IPS-NIHi7 (cell line): ENCODE results near the gene THBD.

ENCODE experiments used
- DNase-seq: peaks from one replicate; pipeline ENCODE4 v3.0.0; 2012; ENCODE audit warnings: mixed read lengths; ENCODE audit errors: extremely low spot score

THBD gene

DNA sequence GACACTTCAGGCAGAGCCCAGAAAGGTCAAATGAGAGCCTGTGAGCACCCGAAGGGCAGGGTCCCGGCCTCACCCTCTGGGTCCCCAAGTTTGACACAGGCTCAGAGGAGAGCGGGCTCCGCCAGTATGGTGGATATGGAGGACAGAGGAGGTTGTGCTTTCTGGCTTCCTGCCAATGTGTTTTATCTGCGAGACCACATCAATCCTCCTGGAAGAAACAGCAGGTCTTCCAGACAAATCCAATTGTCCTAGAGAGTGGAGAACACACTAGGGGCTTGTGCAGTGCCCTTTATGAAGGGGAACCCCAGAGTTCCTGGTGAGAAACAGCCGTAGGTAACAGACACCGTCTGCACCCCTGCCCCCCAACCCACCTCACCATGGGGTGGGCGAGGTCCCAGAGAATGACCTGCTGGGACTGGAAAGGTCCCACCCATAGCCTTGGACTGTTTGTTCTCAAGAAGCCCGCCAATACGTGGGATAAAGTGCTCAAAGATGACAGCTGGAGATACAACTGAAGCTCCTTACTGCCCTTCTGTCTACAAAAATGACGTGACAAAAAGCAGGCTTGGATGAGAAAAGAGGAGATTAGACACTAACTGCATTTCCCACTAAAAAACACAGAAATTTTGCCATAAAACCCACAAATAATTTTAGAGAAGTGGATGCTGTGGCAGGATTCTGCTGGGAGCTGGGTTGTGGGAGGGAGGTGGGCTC, 38.3 kb downstream of the THBD start:
- no peak for DNase-seq

- no peak for DNase-seq
Measured at GRCh38 chr20:23010096-23010495, 39.4 kb downstream of the THBD start.

- no peak for DNase-seq
Measured at GRCh38 chr20:23009636-23010035, 39.8 kb downstream of the THBD start.

- DNase-seq = no peak
Measured at GRCh38 chr20:23008667-23009066, 40.8 kb downstream of the THBD start.

DNA sequence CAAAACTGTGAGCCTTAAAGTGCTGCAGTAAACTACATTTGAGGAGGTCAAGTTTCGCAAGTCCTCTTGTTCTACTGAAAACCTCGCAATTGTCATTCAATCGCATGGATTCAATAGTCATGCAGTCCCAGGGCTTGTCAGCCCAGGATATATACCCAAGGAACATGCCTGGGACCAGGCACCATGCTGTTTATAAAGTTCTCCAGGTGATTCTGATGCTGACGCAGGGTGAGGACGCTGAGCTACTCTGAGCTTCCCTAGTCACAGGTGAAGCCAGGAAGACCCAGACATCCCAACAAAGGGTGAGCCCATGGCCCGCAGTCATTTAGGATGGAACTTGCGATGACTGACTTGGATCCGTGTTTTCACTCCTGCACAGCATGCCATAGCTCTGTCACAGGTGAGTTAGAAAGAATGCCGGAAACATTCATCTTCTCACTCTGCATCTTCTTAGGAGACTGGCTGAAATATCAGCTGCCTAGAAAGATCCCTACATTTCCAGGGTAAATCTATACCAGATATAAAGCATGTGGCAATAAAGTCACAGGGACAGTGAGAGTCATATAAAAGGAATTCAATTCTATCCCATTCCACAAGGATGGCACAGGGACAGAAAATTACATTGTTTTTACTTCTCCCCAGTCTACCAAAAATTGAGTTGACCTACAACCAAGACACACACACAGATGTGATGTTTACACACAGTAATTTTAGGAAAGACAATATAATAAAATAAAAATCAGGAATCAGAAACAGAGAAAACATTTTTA, 41.4 kb downstream of the THBD start:
- no peak for DNase-seq

DNA sequence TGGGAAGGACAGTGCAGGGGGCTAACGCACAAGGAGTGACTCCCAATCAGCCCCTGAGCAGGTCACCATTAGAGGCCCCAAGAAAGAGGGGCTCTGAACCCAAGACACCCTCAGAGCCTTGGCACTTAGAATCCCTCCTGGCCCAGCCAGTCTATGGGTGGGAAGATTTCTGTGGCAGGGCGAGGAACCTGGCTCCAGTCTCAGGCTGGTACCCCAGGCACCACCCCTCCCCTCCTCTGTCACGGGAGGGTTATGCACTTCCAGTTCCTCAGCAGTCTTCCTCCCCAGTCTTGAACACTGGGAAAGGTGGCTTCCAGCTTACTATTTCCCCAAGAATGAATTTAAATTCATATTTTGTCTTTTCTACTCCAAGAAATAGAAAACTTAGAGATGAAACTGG, 42.0 kb downstream of the THBD start:
- no peak for DNase-seq

GRCh38 chr20:23005776-23006175, 43.7 kb downstream of the THBD start:
- no peak for DNase-seq

GRCh38 chr20:23003881-23004460, 45.5 kb downstream of the THBD start:
- no peak for DNase-seq

DNA sequence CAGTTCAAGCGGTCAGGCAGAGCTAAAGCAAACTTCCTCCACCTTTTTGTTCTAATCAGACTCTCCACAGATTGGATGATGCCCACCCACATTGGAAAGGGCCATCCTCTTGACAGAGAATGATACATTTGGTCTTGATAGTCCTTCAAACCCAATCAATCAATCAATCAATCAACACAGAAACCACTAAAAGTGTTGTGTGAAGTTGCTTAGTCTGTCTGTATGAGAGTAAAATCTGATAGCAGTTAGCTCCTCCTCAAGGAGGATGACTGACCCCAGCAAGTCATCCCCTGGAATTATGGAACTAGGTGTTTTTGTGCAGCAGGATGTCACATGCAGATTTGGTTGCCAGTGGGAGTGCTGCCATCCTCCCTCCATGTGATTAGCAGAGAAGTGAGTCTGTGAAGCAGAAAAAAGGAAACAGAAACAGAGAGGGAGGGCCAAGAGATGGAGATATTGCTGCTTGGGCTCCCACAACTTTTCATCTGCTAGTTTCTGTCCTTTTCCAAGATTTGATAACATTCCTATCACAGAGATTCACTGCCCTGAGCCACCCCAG, 46.3 kb downstream of the THBD start:
- no peak for DNase-seq

GRCh38 chr20:23002276-23002675, 47.2 kb downstream of the THBD start:
- DNase-seq = no peak

DNA sequence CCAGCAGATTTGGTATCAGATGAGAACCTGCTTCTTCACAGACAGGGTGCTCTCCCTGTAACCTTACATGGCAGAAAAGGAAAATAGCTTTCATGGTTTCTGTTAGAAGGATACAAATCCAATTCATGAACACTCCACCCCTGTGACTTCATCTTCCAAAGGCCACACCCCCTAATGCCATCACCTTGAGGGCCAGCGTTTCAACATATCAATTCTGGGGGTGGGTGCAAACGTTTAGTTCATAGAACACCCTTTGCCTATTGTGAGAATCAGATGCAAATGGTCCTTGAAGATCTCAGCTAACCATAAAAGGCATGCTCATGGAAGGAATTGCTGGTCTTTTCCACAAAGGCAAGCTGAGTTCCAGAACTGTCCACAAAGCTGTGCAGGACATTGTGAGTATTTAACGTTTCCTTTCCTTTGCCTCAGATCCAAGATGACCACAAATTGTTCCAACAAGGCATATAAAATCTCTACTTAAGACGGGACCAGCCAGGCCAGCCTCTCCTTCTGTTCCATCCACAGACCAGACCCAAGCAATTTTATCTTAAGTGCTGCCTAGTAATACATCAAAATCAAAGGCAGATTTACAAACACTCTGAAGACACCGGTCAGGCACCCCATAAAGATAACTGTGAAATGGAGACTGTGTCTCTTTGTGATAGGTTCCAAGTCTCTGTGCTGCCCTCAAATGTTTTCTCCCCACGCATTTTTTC, 49.1 kb downstream of the THBD start:
- DNase-seq = no peak

- DNase-seq = no peak
Measured at GRCh38 chr20:22999756-23000155, 49.7 kb downstream of the THBD start.

DNA sequence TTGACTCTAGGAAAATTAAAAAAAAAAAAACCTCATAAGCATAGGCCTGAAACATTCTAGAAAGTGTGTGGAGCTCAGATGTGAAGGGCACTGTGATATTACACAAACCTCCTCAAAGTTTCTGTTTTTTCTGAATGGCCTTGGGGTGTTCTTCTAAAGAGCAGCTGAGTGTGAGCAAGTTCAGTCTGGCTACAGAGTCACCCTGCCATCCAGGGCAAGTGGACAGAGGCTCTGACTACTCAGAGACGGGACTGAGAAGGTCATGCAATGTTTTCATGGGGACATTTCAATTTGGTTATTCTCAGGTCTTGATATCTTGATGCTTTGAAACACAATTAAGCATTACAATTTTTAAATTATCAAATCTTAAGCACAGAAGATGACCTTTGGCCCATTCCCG, 51.0 kb downstream of the THBD start:
- no peak for DNase-seq

DNA sequence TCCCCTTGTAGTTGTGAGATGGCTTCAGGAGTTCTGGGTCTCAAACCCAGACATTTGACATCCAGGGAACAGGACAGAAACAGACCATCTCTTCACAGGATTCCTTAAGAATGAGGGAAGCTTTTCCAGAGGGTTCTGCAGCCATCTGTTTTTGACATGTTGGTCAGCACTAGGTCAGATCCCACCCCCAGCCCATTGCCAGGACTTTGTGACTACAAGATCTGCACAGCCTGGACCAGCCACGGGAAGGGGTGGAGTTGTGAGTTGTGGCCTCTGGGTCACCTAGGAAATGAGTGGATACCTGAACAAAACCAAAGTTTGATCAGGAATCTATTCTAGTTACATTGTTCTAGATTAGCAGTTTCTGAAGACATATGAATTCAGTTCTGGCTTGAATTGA, 53.5 kb downstream of the THBD start:
- DNase-seq = no peak
